ENCODE measurements around the gene SMARCC2. TPM values are rescaled to one million over a fixed set of nuclear protein-coding genes. Genes with fewer than 3 reads are reported as not detected.

SMARCC2 gene
- total RNA-seq, 1 donor from 2014 or later: 105 TPM

GRCh38 chr12:56221757-56222530, 32.7 kb upstream of the SMARCC2 start, which contains the start of gene RNF41:
Gene RNF41, minus strand, starts transcription at chr12:56221922. Its CDS starts 7,875 bp downstream, at chr12:56214047.
- Mint-ChIP-seq H3K27ac (ENCODE audit: unreplicated experiment) (peak within 1 kb of the TSS; percentile 97), H3K4me1 (ENCODE audit: unreplicated experiment) (peaks cover 39% of the 10 kb centered on the region), H3K9me3 (ENCODE audit: unreplicated experiment) (no peaks in the 10 kb centered on the region), H3K4me3 (ENCODE audit: unreplicated experiment) (peak within 1 kb of the TSS; percentile 99), H3K27me3 (ENCODE audit: unreplicated experiment) (peaks cover 10% of the 10 kb centered on the region), H3K36me3 (ENCODE audit: low read depth, unreplicated experiment) (peaks cover 4% of the 10 kb centered on the region)
- TF ChIP-seq, protein P1, sequence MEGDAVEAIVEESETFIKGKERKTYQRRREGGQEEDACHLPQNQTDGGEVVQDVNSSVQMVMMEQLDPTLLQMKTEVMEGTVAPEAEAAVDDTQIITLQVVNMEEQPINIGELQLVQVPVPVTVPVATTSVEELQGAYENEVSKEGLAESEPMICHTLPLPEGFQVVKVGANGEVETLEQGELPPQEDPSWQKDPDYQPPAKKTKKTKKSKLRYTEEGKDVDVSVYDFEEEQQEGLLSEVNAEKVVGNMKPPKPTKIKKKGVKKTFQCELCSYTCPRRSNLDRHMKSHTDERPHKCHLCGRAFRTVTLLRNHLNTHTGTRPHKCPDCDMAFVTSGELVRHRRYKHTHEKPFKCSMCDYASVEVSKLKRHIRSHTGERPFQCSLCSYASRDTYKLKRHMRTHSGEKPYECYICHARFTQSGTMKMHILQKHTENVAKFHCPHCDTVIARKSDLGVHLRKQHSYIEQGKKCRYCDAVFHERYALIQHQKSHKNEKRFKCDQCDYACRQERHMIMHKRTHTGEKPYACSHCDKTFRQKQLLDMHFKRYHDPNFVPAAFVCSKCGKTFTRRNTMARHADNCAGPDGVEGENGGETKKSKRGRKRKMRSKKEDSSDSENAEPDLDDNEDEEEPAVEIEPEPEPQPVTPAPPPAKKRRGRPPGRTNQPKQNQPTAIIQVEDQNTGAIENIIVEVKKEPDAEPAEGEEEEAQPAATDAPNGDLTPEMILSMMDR (IDR thresholded peaks at IDR 0.05; ENCODE audit: unreplicated experiment): peak; percentile 46
- DNase-seq (ENCODE audit: low spot score): peak; percentile 94

DNA sequence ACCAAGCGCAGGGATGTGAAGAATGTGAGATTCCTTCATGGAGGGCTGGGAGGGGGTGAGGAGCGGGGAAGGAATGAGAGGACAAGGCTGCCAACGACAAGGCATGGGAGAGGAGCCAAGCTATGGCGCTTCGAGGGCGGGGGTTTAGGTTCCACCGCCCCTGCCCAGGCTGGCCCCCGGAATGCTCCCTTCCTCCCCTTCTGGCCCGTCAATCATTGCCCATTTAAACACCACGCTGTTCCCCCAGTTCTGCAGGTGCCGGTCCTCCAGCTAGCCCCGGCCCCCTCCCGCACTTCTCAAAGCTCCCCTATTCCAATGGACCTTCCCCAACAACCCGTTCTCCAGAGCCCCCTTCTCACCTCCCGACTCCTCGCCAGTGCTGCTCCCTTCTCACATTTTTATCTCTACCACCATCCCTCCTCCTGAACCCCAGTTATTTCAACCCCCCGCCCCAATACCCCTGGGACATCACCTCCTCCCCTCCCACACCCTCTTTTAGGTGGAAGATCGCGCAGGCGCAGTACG, 32.0 kb upstream of the SMARCC2 start:
- peak overlapping the region; percentile 97 for H3K27ac Mint-ChIP-seq (ENCODE audit: unreplicated experiment)
- peaks cover 8% of the 10 kb centered on the region for H3K36me3 Mint-ChIP-seq (ENCODE audit: low read depth, unreplicated experiment)
- peaks cover 39% of the 10 kb centered on the region for H3K4me1 Mint-ChIP-seq (ENCODE audit: unreplicated experiment)
- H3K4me3 Mint-ChIP-seq (ENCODE audit: unreplicated experiment): peak overlapping the region; percentile 99
- TF ChIP-seq, protein P1 (IDR thresholded peaks at IDR 0.05; ENCODE audit: unreplicated experiment): no peak
- H3K9me3 Mint-ChIP-seq (ENCODE audit: unreplicated experiment): no peaks in the 10 kb centered on the region
- peaks cover 10% of the 10 kb centered on the region for H3K27me3 Mint-ChIP-seq (ENCODE audit: unreplicated experiment)
- DNase-seq (ENCODE audit: low spot score): peak; percentile 33

GRCh38 chr12:56220611-56221231, 31.4 kb upstream of the SMARCC2 start:
- H3K4me3 Mint-ChIP-seq (ENCODE audit: unreplicated experiment): peak overlapping the region; percentile 99
- H3K9me3 Mint-ChIP-seq (ENCODE audit: unreplicated experiment): no peaks in the 10 kb centered on the region
- peaks cover 10% of the 10 kb centered on the region for H3K27me3 Mint-ChIP-seq (ENCODE audit: unreplicated experiment)
- no peak for DNase-seq (ENCODE audit: low spot score)
- H3K4me1 Mint-ChIP-seq (ENCODE audit: unreplicated experiment): peaks cover 39% of the 10 kb centered on the region
- H3K27ac Mint-ChIP-seq (ENCODE audit: unreplicated experiment): peak overlapping the region; percentile 97
- TF ChIP-seq, protein P1 (IDR thresholded peaks at IDR 0.05; ENCODE audit: unreplicated experiment): no peak
- H3K36me3 Mint-ChIP-seq (ENCODE audit: low read depth, unreplicated experiment): peaks cover 8% of the 10 kb centered on the region

DNA sequence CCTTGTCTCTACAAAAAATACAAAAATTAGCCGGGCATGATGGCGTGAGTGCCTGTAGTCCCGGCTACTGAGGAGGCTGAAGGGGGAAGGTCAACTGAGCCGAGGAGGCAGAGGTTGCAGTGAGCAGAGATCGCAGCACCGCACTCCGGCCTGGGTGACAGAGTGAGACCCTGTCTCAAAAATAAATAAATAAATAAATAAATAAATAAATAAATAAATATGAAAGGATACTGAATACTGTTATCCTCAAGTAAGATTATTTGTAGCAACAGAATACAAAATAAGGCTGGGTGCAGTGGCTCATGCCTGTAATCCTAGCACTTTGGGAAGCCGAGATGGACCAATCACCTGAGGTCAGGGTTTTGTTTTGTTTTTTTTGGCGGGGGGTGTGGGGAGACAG, 30.6 kb upstream of the SMARCC2 start:
- Mint-ChIP-seq H3K9me3 (ENCODE audit: unreplicated experiment) (no peaks in the 10 kb centered on the region), H3K4me1 (ENCODE audit: unreplicated experiment) (peaks cover 32% of the 10 kb centered on the region), H3K27ac (ENCODE audit: unreplicated experiment) (no peak overlapping the region), H3K27me3 (ENCODE audit: unreplicated experiment) (peaks cover 8% of the 10 kb centered on the region), H3K4me3 (ENCODE audit: unreplicated experiment) (no peak overlapping the region), H3K36me3 (ENCODE audit: low read depth, unreplicated experiment) (peaks cover 13% of the 10 kb centered on the region)
- TF ChIP-seq, protein P1 (IDR thresholded peaks at IDR 0.05; ENCODE audit: unreplicated experiment): no peak
- no peak for DNase-seq (ENCODE audit: low spot score)

All from endothelial cell (in vitro differentiated cells).